H1 (cell line): Measurements from ENCODE around the gene NELFCD. TPM values are rescaled to one million over a fixed set of nuclear protein-coding genes. Genes with fewer than 3 reads are reported as not detected.

Experiments used
- CTCF ChIA-PET: fragments of 300-600 bp; sonication (Branson Sonifier 250); formaldehyde crosslinking; loops from one replicate; lab custom pipeline; 2021; ENCODE audit not compliant: partially characterized antibody; lab: Charles Lee
- POLR2A ChIA-PET: fragments of 300-600 bp; sonication (Branson Sonifier 250); formaldehyde crosslinking; loops from one replicate; lab custom pipeline; 2021; ENCODE audit warnings: inconsistent platforms; ENCODE audit not compliant: partially characterized antibody; lab: Charles Lee
- DNase-seq, 2 experiments: peaks; one replicate each; pipeline versions ENCODE4 v3.0.0 to v3.0.0-alpha.2; 2010 to 2022; ENCODE audit warnings: low spot score in 2 of 2, low read depth in 1 of 2, mixed read lengths in 1 of 2
- FAIRE-seq: peaks from 2 replicates; lab custom pipeline; 2011; peaks lifted over from hg19 to GRCh38; lab: Jason Lieb, UNC
- H2AFZ ChIP-seq: 2 replicates; pipeline ENCODE4 v1.8.1; 2012; ENCODE audit warnings: low read length, inconsistent platforms
- H2AK5ac ChIP-seq: 2 replicates; pipeline ENCODE4 v1.6.1; 2013; ENCODE audit warnings: low read depth, low read length
- H2BK120ac ChIP-seq: replicated peaks from 2 replicates; pipeline ENCODE3; 2013; ENCODE audit warnings: low read depth, low read length, inconsistent platforms
- H2BK12ac ChIP-seq: 2 replicates; pipeline ENCODE4 v1.6.1; 2013; ENCODE audit warnings: low read depth, low read length
- H2BK15ac ChIP-seq: 2 replicates; pipeline ENCODE4 v1.6.1; 2013; ENCODE audit warnings: low read length
- H2BK20ac ChIP-seq: 2 replicates; pipeline ENCODE4 v1.6.1; 2013; ENCODE audit warnings: low read length
- H2BK5ac ChIP-seq: 2 replicates; pipeline ENCODE4 v1.6.1; 2013; ENCODE audit warnings: low read depth, low read length
- H3K14ac ChIP-seq: 2 replicates; pipeline ENCODE4 v1.6.1; 2013; ENCODE audit warnings: inconsistent platforms; ENCODE audit not compliant: insufficient read length
- H3K18ac ChIP-seq: 2 replicates; pipeline ENCODE4 v1.6.1; 2013; ENCODE audit warnings: low read length; ENCODE audit errors: extremely low read depth
- H3K23ac ChIP-seq: 2 replicates; pipeline ENCODE4 v1.6.1; 2013; ENCODE audit warnings: inconsistent platforms; ENCODE audit not compliant: insufficient read length
- H3K23me2 ChIP-seq: 2 replicates; pipeline ENCODE4 v1.6.1; 2013; ENCODE audit warnings: low read depth, low read length
- H3K27ac ChIP-seq: 2 replicates; pipeline ENCODE4 v1.6.1; 2011; ENCODE audit warnings: low read depth, low read length, inconsistent platforms
- H3K27me3 ChIP-seq, 4 experiments: replicated peaks in 1 of 4; 1 replicate in 1 of 4; 2 replicates in 3 of 4; pipeline versions ENCODE4 v1.6.1 to v1.8.1; 2011 to 2013; ENCODE audit warnings: low read length in 3 of 4, mild to moderate bottlenecking in 3 of 4, inconsistent platforms in 2 of 4, mixed read lengths in 2 of 4, moderate library complexity in 1 of 4; ENCODE audit not compliant: control insufficient read depth in 3 of 4, insufficient read depth in 3 of 4; ENCODE audit errors: extremely low read depth in 1 of 4
- H3K36me3 ChIP-seq, 4 experiments: 2 replicates each; pipeline versions ENCODE4 v1.6.1 to v1.8.1; 2011 to 2013; ENCODE audit warnings: mild to moderate bottlenecking in 4 of 4, low read length in 3 of 4, moderate library complexity in 2 of 4, control low read depth in 1 of 4, inconsistent platforms in 1 of 4; ENCODE audit not compliant: insufficient read depth in 4 of 4, control insufficient read depth in 2 of 4
- H3K4ac ChIP-seq: replicated peaks from 2 replicates; pipeline ENCODE3; 2013; ENCODE audit warnings: low read length, low read depth, mixed read lengths, inconsistent platforms; ENCODE audit not compliant: insufficient read length
- H3K4me1 ChIP-seq, 4 experiments: replicated peaks in 1 of 4; 1 replicate in 1 of 4; 2 replicates in 3 of 4; pipeline versions ENCODE4 v1.6.1 to v1.8.1; 2011 to 2013; ENCODE audit warnings: low read length in 3 of 4, inconsistent platforms in 2 of 4, mixed read lengths in 1 of 4; ENCODE audit not compliant: insufficient read depth in 4 of 4, control insufficient read depth in 3 of 4
- H3K4me2 ChIP-seq, 2 experiments: 2 replicates each; pipeline versions ENCODE4 v1.6.1 to v1.8.1; 2011 to 2013; ENCODE audit warnings: low read depth in 2 of 2, low read length in 2 of 2, control low read depth in 1 of 2, inconsistent platforms in 1 of 2, mild to moderate bottlenecking in 1 of 2; ENCODE audit not compliant: insufficient read depth in 1 of 2
- H3K4me3 ChIP-seq, 4 experiments: fragments of 200-600, 300-600 bp in 1 of 4; sonication (generic), shearing (Covaris generic), sonication (Bioruptor Twin) in 1 of 4; 2 replicates each; pipeline versions ENCODE4 v1.5.1 to v1.8.1; 2011 to 2016; ENCODE audit warnings: low read length in 4 of 4, low read depth in 3 of 4, control low read depth in 2 of 4, inconsistent platforms in 2 of 4, mild to moderate bottlenecking in 2 of 4, mixed read lengths in 1 of 4, moderate library complexity in 1 of 4; ENCODE audit not compliant: insufficient read depth in 2 of 4; ENCODE audit errors: extremely low read depth in 1 of 4
- H3K56ac ChIP-seq: replicated peaks from 2 replicates; pipeline ENCODE3; 2013; ENCODE audit warnings: low read depth, mild to moderate bottlenecking, mixed read lengths, low read length, inconsistent platforms; ENCODE audit not compliant: insufficient read length
- H3K79me1 ChIP-seq: 2 replicates; pipeline ENCODE4 v1.6.1; 2013; ENCODE audit warnings: low read depth, low read length, control low read depth
- H3K79me2 ChIP-seq, 2 experiments: 2 replicates each; pipeline versions ENCODE4 v1.6.1 to v1.8.1; 2012 to 2013; ENCODE audit warnings: low read length in 2 of 2, mild to moderate bottlenecking in 2 of 2, inconsistent platforms in 1 of 2; ENCODE audit not compliant: insufficient read depth in 2 of 2, control insufficient read depth in 1 of 2
- H3K9ac ChIP-seq, 4 experiments: replicated peaks in 1 of 4; 1 replicate in 1 of 4; 2 replicates in 3 of 4; pipeline versions ENCODE4 v1.6.1 to v1.8.1; 2011 to 2013; ENCODE audit warnings: low read depth in 3 of 4, low read length in 3 of 4, control low read depth in 2 of 4, mild to moderate bottlenecking in 2 of 4, moderate library complexity in 2 of 4, inconsistent platforms in 1 of 4; ENCODE audit errors: extremely low read depth in 1 of 4
- H3K9me3 ChIP-seq, 2 experiments: 2 replicates each; pipeline versions ENCODE4 v1.6.1 to v1.8.1; 2012 to 2013; ENCODE audit warnings: mild to moderate bottlenecking in 2 of 2, moderate library complexity in 2 of 2, control low read depth in 1 of 2, inconsistent platforms in 1 of 2, low read depth in 1 of 2, low read length in 1 of 2, mixed read lengths in 1 of 2; ENCODE audit not compliant: insufficient read depth in 2 of 2
- H4K20me1 ChIP-seq, 2 experiments: replicated peaks in 1 of 2; 2 replicates each; pipeline versions ENCODE3 to v1.8.1; 2011 to 2013; ENCODE audit warnings: inconsistent platforms in 2 of 2, low read length in 2 of 2, mild to moderate bottlenecking in 1 of 2; ENCODE audit not compliant: insufficient read depth in 2 of 2, control insufficient read depth in 1 of 2
- H4K5ac ChIP-seq: 2 replicates; pipeline ENCODE4 v1.6.1; 2013; ENCODE audit warnings: low read length, low read depth, mixed read lengths, inconsistent platforms; ENCODE audit not compliant: insufficient read length
- H4K8ac ChIP-seq: 2 replicates; pipeline ENCODE4 v1.8.0; 2013; ENCODE audit warnings: mild to moderate bottlenecking, moderate library complexity, low read length, inconsistent platforms; ENCODE audit not compliant: insufficient read depth; ENCODE audit errors: extremely low read depth
- H4K91ac ChIP-seq: replicated peaks from 2 replicates; pipeline ENCODE3; 2013; ENCODE audit warnings: low read length, mixed read lengths, inconsistent platforms; ENCODE audit not compliant: insufficient read length
- BACH1 ChIP-seq: IDR thresholded peaks from 2 replicates; pipeline ENCODE4 v1.6.1; 2012; ENCODE audit warnings: low read length, improper control_type of control experiment
- CHD1 ChIP-seq: IDR thresholded peaks from 2 replicates; pipeline ENCODE4 v1.6.1; 2012; ENCODE audit warnings: low read depth, low read length, improper control_type of control experiment
- CTBP2 ChIP-seq: IDR thresholded peaks from 2 replicates; pipeline ENCODE4 v1.7.0; 2011; ENCODE audit warnings: borderline replicate concordance, mild to moderate bottlenecking, moderate library complexity, mixed read lengths, low read length; ENCODE audit not compliant: insufficient read depth, insufficient read length
- JUN ChIP-seq: IDR thresholded peaks from 2 replicates; pipeline ENCODE4 v1.6.1; 2011; ENCODE audit warnings: low read depth, mild to moderate bottlenecking, improper control_type of control experiment, low read length
- KDM1A ChIP-seq: fragments of 200-600, 300-600 bp; sonication (generic); IDR thresholded peaks from 2 replicates; pipeline ENCODE4 v1.7.1; 2016; ENCODE audit warnings: mild to moderate bottlenecking, low read length, borderline replicate concordance
- KDM5A ChIP-seq: fragments of 200-600 bp; IDR thresholded peaks from 2 replicates; pipeline ENCODE4 v1.7.1; 2012; ENCODE audit warnings: mild to moderate bottlenecking, low read length, inconsistent platforms, mixed read lengths
- NRF1 ChIP-seq: IDR thresholded peaks from 2 replicates; pipeline ENCODE4 v1.6.1; 2011; ENCODE audit warnings: mild to moderate bottlenecking, low read depth, low read length, improper control_type of control experiment
- POLR2A ChIP-seq, 2 experiments: IDR thresholded peaks; 1 replicate in 1 of 2; 2 replicates in 1 of 2; pipeline ENCODE4 v1.6.1; 2011; ENCODE audit warnings: low read depth in 2 of 2, low read length in 2 of 2, mild to moderate bottlenecking in 2 of 2; ENCODE audit errors: control extremely low read depth in 1 of 2
- SIN3A ChIP-seq, 2 experiments: IDR thresholded peaks in 1 of 2; conservative IDR thresholded peaks in 1 of 2; 2 replicates each; pipeline ENCODE4 v1.6.1; 2011 to 2012; ENCODE audit warnings: low read length in 2 of 2, improper control_type of control experiment in 1 of 2, low read depth in 1 of 2, mild to moderate bottlenecking in 1 of 2
- TAF7 ChIP-seq: optimal IDR thresholded peaks from 2 replicates; pipeline ENCODE3; 2011; ENCODE audit warnings: low read depth, mild to moderate bottlenecking, inconsistent platforms, low read length, moderate library complexity, borderline replicate concordance
- WGBS, 2 experiments: shearing (Covaris generic) in 1 of 2; methylation state at CpG; one replicate each; pipeline versions ENCODE4 v1.1.6 to v1.1.7; 2013 to 2015; ENCODE audit warnings: low lambda C conversion rate in 2 of 2, mixed read lengths in 2 of 2, inconsistent platforms in 1 of 2, low coverage in 1 of 2, missing lambda C conversion rate in 1 of 2; ENCODE audit not compliant: insufficient replicate concordance in 2 of 2, insufficient coverage in 1 of 2, insufficient read length in 1 of 2; ENCODE audit errors: extremely low coverage in 1 of 2, missing lambda C conversion rate in 1 of 2; 5-methylcytosine and 5-hydroxymethylcytosine counted together
- polyA plus RNA-seq, 7 experiments: library from polyadenylated mRNA; depleted of rRNA in 3 of 7; stranded (reverse) in 5 of 7; unstranded in 2 of 7; fragments of >200 nt in 5 of 7; fragments of 200-250 nt in 2 of 7; gene quantifications; 1 replicate in 5 of 7; 2 replicates in 1 of 7; 4 replicates in 1 of 7; pipeline versions ENCODE4 v1.2.1 to v1.2.3, GENCODE V29; 2011 to 2013; ENCODE audit warnings: missing spikeins in 2 of 7, mixed read lengths in 2 of 7
- total RNA-seq: library from RNA; stranded (reverse); fragmentation: NEBNext Ultra II Directional; extraction: Animal tissue kit (Norgen Biotek cat#: 25700); gene quantifications from 2 replicates; pipeline ENCODE4 v1.2.1, GENCODE V29; 2021
- TF ChIP-seq, protein P1 (sequence below), 3 experiments: IDR thresholded peaks; 1 replicate in 2 of 3; 2 replicates in 1 of 3; pipeline versions ENCODE4 v1.5.1 to v1.6.1; 2011; ENCODE audit warnings: low read length in 3 of 3, mild to moderate bottlenecking in 3 of 3, inconsistent platforms in 2 of 3, low read depth in 1 of 3, moderate library complexity in 1 of 3; ENCODE audit not compliant: insufficient read depth in 1 of 3; ENCODE audit errors: control extremely low read depth in 1 of 3

Gene NELFCD
- total and polyA plus RNA-seq, 2 of the 8 experiments (the other 6 are each of a cell fraction or from before 2014, with no cell fraction given) = 35.5 to 59.6 TPM

DNA sequence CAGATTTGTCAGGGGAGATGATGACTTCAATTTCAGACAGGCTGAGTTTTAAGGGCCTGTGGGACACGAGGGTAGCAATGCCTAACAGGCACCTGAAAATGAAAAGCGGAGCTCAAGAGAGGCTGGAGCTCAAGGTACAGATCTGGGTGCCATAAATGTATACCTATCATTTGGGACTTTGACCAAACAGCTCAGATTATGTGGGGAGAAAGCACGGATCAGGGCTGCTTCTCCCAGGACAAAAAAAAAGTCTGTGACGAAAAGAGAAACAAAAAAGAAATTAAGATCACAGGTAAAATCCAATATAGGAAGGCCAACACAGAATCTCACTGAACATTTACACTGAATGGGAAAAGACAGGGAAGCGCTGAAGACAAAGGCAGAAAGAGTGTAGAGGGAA is 59.6 kb downstream of the NELFCD start:
- H2AFZ ChIP-seq = no peak overlapping the region
- peaks cover 2% of the 10 kb centered on the region; the same call in 1 of the 2 replicates for H3K23me2 ChIP-seq
- H3K4me3 ChIP-seq = no peak overlapping the region; a peak in 1 of 8 replicates
- H2BK12ac ChIP-seq = no peak overlapping the region
- no peak overlapping the region for H3K4ac ChIP-seq
- no peak overlapping the region for H3K4me2 ChIP-seq
- H2BK5ac ChIP-seq = no peak overlapping the region
- no peak overlapping the region for H2AK5ac ChIP-seq
- POLR2A ChIA-PET = interaction anchor here (1.4 to 1.6 kb wide), 2 partner anchors 8 to 10 kb away, joined by 3 to 4 read pairs; partner anchors contain the start of gene ATP5F1E
- H4K8ac ChIP-seq = no peak overlapping the region
- no peak for FAIRE-seq
- peaks cover 11 to 35% of the 10 kb centered on the region in 2 experiments; a peak in 3 of 4 replicates for H3K79me2 ChIP-seq
- no peak overlapping the region for H3K27ac ChIP-seq
- H2BK20ac ChIP-seq = no peak overlapping the region
- no peak overlapping the region for H3K18ac ChIP-seq
- H3K14ac ChIP-seq = no peak overlapping the region
- peaks cover 0 to 16% (median 4%) of the 10 kb centered on the region in 4 experiments; a peak in 4 of 8 replicates for H3K36me3 ChIP-seq
- no peak overlapping the region for H2BK120ac ChIP-seq
- no peak for DNase-seq
- no peaks in the 10 kb centered on the region for H3K27me3 ChIP-seq
- no peak overlapping the region for H4K91ac ChIP-seq
- H2BK15ac ChIP-seq = no peak overlapping the region
- H4K5ac ChIP-seq = no peak overlapping the region
- peaks cover 0 to 4% (median 0%) of the 10 kb centered on the region in 4 experiments; a peak in 1 of 7 replicates for H3K4me1 ChIP-seq
- H4K20me1 ChIP-seq = peaks cover 0 to 2% of the 10 kb centered on the region in 2 experiments
- WGBS, 2 experiments = 84% methylated on average over 5 of the region's 5 CpGs; no CpG with 5 or more reads in 1 of the 2 experiments
- H3K9me3 ChIP-seq = no peaks in the 10 kb centered on the region; a peak in 1 of 4 replicates
- no peak overlapping the region for H3K9ac ChIP-seq
- no peak overlapping the region for H3K56ac ChIP-seq
- CTCF ChIA-PET = interaction anchor here (0.8 to 1.0 kb wide), 2 partner anchors 81 to 415 kb away, joined by 3 read pairs; no protein-coding TSS in a partner anchor
- H3K79me1 ChIP-seq = no peaks in the 10 kb centered on the region; the same call in 1 of the 2 replicates
- no peak overlapping the region for H3K23ac ChIP-seq
- TF ChIP-seq SIN3A (conservative IDR thresholded peaks at IDR 0.05 in 1 of 2, IDR thresholded peaks at IDR 0.05 in 1 of 2; ENCODE audit: low read depth in 1 of 2, low read length in 2 of 2) (no peak), KDM1A (no peak), POLR2A (IDR thresholded peaks at IDR 0.05; ENCODE audit: control extremely low read depth in 1 of 2, low read depth in 2 of 2, low read length in 2 of 2) (no peak), BACH1 (no peak), KDM5A (no peak), JUN (no peak), CTBP2 (no peak), CHD1 (no peak), NRF1 (no peak), TAF7 (no peak)
- TF ChIP-seq, protein P1, sequence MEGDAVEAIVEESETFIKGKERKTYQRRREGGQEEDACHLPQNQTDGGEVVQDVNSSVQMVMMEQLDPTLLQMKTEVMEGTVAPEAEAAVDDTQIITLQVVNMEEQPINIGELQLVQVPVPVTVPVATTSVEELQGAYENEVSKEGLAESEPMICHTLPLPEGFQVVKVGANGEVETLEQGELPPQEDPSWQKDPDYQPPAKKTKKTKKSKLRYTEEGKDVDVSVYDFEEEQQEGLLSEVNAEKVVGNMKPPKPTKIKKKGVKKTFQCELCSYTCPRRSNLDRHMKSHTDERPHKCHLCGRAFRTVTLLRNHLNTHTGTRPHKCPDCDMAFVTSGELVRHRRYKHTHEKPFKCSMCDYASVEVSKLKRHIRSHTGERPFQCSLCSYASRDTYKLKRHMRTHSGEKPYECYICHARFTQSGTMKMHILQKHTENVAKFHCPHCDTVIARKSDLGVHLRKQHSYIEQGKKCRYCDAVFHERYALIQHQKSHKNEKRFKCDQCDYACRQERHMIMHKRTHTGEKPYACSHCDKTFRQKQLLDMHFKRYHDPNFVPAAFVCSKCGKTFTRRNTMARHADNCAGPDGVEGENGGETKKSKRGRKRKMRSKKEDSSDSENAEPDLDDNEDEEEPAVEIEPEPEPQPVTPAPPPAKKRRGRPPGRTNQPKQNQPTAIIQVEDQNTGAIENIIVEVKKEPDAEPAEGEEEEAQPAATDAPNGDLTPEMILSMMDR (IDR thresholded peaks at IDR 0.05; ENCODE audit: control extremely low read depth in 1 of 3, insufficient read depth in 1 of 3, low read depth in 1 of 3, low read length in 3 of 3) = no peak
